GM19238 (cell line): ENCODE measurements around the gene NDST1.

Experiments used
- DNase-seq: peaks from one replicate; pipeline ENCODE4 v3.0.0; 2011; ENCODE audit warnings: low spot score; ENCODE audit not compliant: insufficient read length

Gene NDST1

GRCh38 chr5:150541895-150542294 lies 34.0 kb downstream of the NDST1 start:
- DNase-seq = no peak

GRCh38 chr5:150542933-150543445 lies 35.1 kb downstream of the NDST1 start:
- DNase-seq = no peak

- peak; percentile 91 for DNase-seq
These were observed 36.8 kb downstream of the NDST1 start for GRCh38 chr5:150544611-150545219.

GRCh38 chr5:150545246-150545645 lies 37.3 kb downstream of the NDST1 start:
- no peak for DNase-seq

GRCh38 chr5:150548123-150548522 lies 40.2 kb downstream of the NDST1 start:
- no peak for DNase-seq

GRCh38 chr5:150549735-150550134 lies 41.8 kb downstream of the NDST1 start:
- no peak for DNase-seq

GRCh38 chr5:150550286-150550685 lies 42.4 kb downstream of the NDST1 start:
- no peak for DNase-seq

- no peak for DNase-seq
These were observed 43.1 kb downstream of the NDST1 start for GRCh38 chr5:150551066-150551465.

- DNase-seq = no peak
These were observed 45.5 kb downstream of the NDST1 start for GRCh38 chr5:150553402-150553801.

- DNase-seq = no peak
These were observed 46.0 kb downstream of the NDST1 start for GRCh38 chr5:150553911-150554310.

GRCh38 chr5:150554857-150555256 lies 46.9 kb downstream of the NDST1 start:
- no peak for DNase-seq

- DNase-seq = no peak
These were observed 48.2 kb downstream of the NDST1 start for GRCh38 chr5:150556106-150556505.

GRCh38 chr5:150556859-150557508 lies 49.1 kb downstream of the NDST1 start:
- peak; percentile 44 for DNase-seq

GRCh38 chr5:150557509-150557872 lies 49.6 kb downstream of the NDST1 start:
- no peak for DNase-seq

GRCh38 chr5:150558088-150558621 lies 50.2 kb downstream of the NDST1 start:
- no peak for DNase-seq

- DNase-seq = no peak
These were observed 51.2 kb downstream of the NDST1 start for GRCh38 chr5:150559088-150559487.

- DNase-seq = no peak
These were observed 51.8 kb downstream of the NDST1 start for GRCh38 chr5:150559701-150560100.

GRCh38 chr5:150560401-150561191 lies 52.7 kb downstream of the NDST1 start:
- peak; percentile 70 for DNase-seq

- no peak for DNase-seq
These were observed 53.2 kb downstream of the NDST1 start for GRCh38 chr5:150561192-150561512.

- DNase-seq = no peak
These were observed 53.8 kb downstream of the NDST1 start for GRCh38 chr5:150561571-150562275.

GRCh38 chr5:150562832-150563231 lies 54.9 kb downstream of the NDST1 start:
- DNase-seq = no peak

GRCh38 chr5:150565868-150566267 lies 57.9 kb downstream of the NDST1 start:
- DNase-seq = no peak
